Nephron (organoid): Measurements from ENCODE around the gene PPM1L.

Source experiments
- H3K27ac Mint-ChIP-seq, 3 experiments: 2 replicates each; pipeline ENCODE4 v1.8.0; 2020; ENCODE audit warnings: mixed read lengths in 3 of 3, mild to moderate bottlenecking in 2 of 3, moderate library complexity in 1 of 3
- H3K27me3 Mint-ChIP-seq: 2 replicates; pipeline ENCODE4 v1.8.0; 2021; ENCODE audit warnings: low read depth, mild to moderate bottlenecking, moderate library complexity, mixed read lengths
- H3K36me3 Mint-ChIP-seq: 2 replicates; pipeline ENCODE4 v1.8.0; 2020; ENCODE audit warnings: low read depth, mixed read lengths
- H3K4me1 Mint-ChIP-seq: 2 replicates; pipeline ENCODE4 v1.8.0; 2020; ENCODE audit warnings: mixed read lengths
- H3K4me3 Mint-ChIP-seq, 3 experiments: 2 replicates each; pipeline ENCODE4 v1.8.0; 2020; ENCODE audit warnings: mild to moderate bottlenecking in 3 of 3, mixed read lengths in 3 of 3, moderate library complexity in 2 of 3
- H3K9me3 Mint-ChIP-seq: 2 replicates; pipeline ENCODE4 v1.8.0; 2020; ENCODE audit warnings: mixed read lengths
- TF ChIP-seq, protein P1 (sequence below), 3 experiments: fragments of 200-600 bp; sonication (generic); IDR thresholded peaks; one replicate each; pipeline ENCODE4 v1.5.0; 2021; ENCODE audit warnings: antibody characterized with exemption in 3 of 3; ENCODE audit not compliant: unreplicated experiment in 3 of 3

PPM1L gene

GRCh38 chr3:161064413-161064812 is 308.4 kb downstream of the PPM1L start:
- Mint-ChIP-seq H3K27ac (no peak overlapping the region), H3K27me3 (no peaks in the 10 kb centered on the region), H3K36me3 (peaks cover 4% of the 10 kb centered on the region), H3K9me3 (no peaks in the 10 kb centered on the region), H3K4me1 (no peaks in the 10 kb centered on the region), H3K4me3 (no peak overlapping the region)
- TF ChIP-seq, protein P1, sequence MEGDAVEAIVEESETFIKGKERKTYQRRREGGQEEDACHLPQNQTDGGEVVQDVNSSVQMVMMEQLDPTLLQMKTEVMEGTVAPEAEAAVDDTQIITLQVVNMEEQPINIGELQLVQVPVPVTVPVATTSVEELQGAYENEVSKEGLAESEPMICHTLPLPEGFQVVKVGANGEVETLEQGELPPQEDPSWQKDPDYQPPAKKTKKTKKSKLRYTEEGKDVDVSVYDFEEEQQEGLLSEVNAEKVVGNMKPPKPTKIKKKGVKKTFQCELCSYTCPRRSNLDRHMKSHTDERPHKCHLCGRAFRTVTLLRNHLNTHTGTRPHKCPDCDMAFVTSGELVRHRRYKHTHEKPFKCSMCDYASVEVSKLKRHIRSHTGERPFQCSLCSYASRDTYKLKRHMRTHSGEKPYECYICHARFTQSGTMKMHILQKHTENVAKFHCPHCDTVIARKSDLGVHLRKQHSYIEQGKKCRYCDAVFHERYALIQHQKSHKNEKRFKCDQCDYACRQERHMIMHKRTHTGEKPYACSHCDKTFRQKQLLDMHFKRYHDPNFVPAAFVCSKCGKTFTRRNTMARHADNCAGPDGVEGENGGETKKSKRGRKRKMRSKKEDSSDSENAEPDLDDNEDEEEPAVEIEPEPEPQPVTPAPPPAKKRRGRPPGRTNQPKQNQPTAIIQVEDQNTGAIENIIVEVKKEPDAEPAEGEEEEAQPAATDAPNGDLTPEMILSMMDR (IDR thresholded peaks at IDR 0.05; ENCODE audit: unreplicated experiment in 3 of 3): no peak

DNA sequence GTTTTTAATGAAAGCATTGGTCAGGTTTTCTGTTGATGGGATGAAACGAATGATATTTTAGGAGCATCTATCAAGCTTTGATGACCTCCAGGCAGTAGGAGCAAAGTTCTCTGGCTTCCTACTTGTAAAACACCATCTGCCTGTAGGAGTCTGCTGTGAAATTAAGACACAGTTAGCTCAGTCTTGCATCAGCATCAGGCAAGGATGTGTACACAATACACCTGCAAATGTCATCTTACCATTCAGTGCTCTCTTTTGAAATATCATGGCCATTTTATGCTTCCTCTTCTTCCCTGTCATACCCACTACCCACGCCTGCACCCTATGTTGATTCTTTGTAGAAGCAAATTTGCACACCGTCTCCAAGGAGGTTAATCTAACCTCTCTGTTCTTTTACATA is 310.9 kb downstream of the PPM1L start:
- Mint-ChIP-seq H3K4me3 (no peak overlapping the region), H3K36me3 (peaks cover 9% of the 10 kb centered on the region), H3K4me1 (no peaks in the 10 kb centered on the region), H3K9me3 (no peaks in the 10 kb centered on the region), H3K27ac (no peak overlapping the region), H3K27me3 (no peaks in the 10 kb centered on the region)
- TF ChIP-seq, protein P1 (IDR thresholded peaks at IDR 0.05; ENCODE audit: unreplicated experiment in 3 of 3): no peak

GRCh38 chr3:161067335-161067734 is 311.3 kb downstream of the PPM1L start:
- TF ChIP-seq, protein P1 (IDR thresholded peaks at IDR 0.05; ENCODE audit: unreplicated experiment in 3 of 3): no peak
- Mint-ChIP-seq H3K9me3 (no peaks in the 10 kb centered on the region), H3K27ac (no peak overlapping the region), H3K27me3 (no peaks in the 10 kb centered on the region), H3K4me1 (no peaks in the 10 kb centered on the region), H3K4me3 (no peak overlapping the region), H3K36me3 (peaks cover 9% of the 10 kb centered on the region)

DNA sequence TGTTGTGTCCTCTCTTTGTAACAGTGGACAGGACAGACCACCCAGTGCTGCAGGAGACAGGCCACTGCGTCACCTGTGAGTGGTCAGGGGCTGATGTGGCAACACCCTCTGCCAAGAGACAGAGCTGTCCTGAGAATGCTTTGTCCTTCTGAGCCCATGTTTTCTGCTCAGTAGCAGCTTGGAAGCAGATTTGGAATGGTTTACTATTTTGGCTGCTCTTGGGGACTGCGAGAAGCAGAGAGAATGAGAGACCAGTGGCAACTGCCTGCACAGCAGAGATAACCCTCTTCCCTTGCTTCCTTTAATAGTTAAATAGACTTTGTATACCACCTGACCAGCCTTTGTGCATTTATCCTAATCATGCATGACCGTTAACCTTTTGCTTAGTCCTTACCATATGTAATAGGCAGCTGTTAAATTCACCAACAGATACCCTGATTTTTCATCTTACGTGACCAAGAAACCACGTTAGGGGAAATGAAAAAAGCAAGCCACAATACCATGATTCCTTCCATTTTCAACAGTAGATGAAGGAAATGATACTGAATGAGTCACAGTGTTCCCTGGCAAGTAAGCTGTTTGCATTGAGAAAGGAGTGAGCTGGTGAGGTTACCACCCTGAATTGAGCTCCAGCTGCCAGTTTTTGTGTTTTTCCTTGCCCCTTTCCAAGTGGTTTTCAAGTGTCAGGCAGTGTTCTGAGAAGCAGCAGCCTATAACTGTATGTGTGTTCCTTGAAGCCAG is 313.6 kb downstream of the PPM1L start:
- H3K9me3 Mint-ChIP-seq: no peaks in the 10 kb centered on the region
- H3K36me3 Mint-ChIP-seq: peaks cover 9% of the 10 kb centered on the region
- TF ChIP-seq, protein P1 (IDR thresholded peaks at IDR 0.05; ENCODE audit: unreplicated experiment in 3 of 3): no peak
- no peak overlapping the region for H3K4me3 Mint-ChIP-seq
- no peak overlapping the region for H3K27ac Mint-ChIP-seq
- no peaks in the 10 kb centered on the region for H3K4me1 Mint-ChIP-seq
- no peaks in the 10 kb centered on the region for H3K27me3 Mint-ChIP-seq

DNA sequence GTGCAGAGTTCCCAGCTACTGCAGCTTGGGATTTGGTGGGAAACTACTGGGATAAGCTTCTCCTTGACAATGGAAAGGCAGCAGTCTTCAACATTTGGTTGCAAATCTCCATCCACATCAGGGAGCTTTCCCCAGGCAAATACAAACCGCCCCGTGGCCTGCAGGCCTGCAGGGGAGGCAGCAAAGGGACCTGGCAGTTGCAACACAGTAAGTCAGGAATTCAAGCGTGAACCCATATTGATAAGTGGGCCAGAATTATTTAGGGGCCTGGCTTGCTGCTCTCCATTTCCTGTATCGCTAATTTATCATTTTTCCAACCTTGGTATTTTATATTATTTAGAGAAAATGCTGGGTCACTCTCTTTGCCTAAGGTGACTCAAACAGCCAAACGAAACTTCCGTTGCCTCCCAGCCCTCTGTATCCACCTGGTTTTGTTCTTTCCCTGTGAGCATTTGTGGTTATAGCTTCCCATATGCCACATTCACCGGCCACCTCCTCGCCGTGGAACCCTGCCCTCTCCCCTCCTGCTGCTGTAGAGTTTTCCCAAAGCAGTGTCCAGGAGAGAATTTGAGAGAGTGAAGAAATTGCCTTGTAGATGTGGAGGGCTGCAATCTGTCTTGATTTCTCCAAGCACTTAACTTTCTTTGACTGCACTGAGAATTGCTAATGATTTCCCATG is 314.4 kb downstream of the PPM1L start:
- Mint-ChIP-seq H3K4me1 (no peaks in the 10 kb centered on the region), H3K9me3 (no peaks in the 10 kb centered on the region), H3K36me3 (peaks cover 9% of the 10 kb centered on the region), H3K27ac (no peak overlapping the region), H3K27me3 (no peaks in the 10 kb centered on the region), H3K4me3 (no peak overlapping the region)
- TF ChIP-seq, protein P1 (IDR thresholded peaks at IDR 0.05; ENCODE audit: unreplicated experiment in 3 of 3): no peak
